ENCODE results near the gene OR4C46.
"Not testable (repeated sequence)": the region's sequence is repeated elsewhere in the genome, so short reads cannot be mapped to it uniquely, and the experiment has no call there.

Gene OR4C46

GRCh38 chr11:54603898-54604297, at the start of gene OR4C46:
TSS of gene OR4C46 (minus strand) at chr11:54603998. CDS start at chr11:54603998, 0 bp downstream.
- no peak for DNase-seq

- DNase-seq = not testable (repeated sequence)
Measured at GRCh38 chr11:54645606-54646005, 41.8 kb upstream of the OR4C46 start.

- not testable (repeated sequence) for DNase-seq
Measured at GRCh38 chr11:54561439-54561838, 42.4 kb downstream of the OR4C46 start.

GRCh38 chr11:54558919-54559318, 44.9 kb downstream of the OR4C46 start:
- no peak for DNase-seq

GRCh38 chr11:54558407-54558806, 45.4 kb downstream of the OR4C46 start:
- DNase-seq = no peak

All from NCI-H1417 treated with DMSO at 0.1 percent for 48 hours (cell line).